Astrocyte of the spinal cord (primary cell): ENCODE data around the gene MATR3.

Experiments used
- DNase-seq: peaks from one replicate; pipeline ENCODE4 v3.0.0; 2011; ENCODE audit warnings: low read depth, low spot score
- H3K4me3 ChIP-seq: 2 replicates; pipeline ENCODE4 v1.5.1; 2011; ENCODE audit warnings: low read depth, mild to moderate bottlenecking, low read length, moderate library complexity
- CTCF ChIP-seq: IDR thresholded peaks from 2 replicates; pipeline ENCODE4 v1.5.1; 2012; ENCODE audit warnings: low read depth, mild to moderate bottlenecking, low read length, inconsistent platforms
- in situ Hi-C: cut with HindIII; loops from 2 replicates; pipeline ENCODE4 v1.10.0; 2017; ENCODE audit warnings: low sequenced_read_pairs

MATR3 gene

GRCh38 chr5:139272471-139273321 lies 20.8 kb upstream of the MATR3 start:
- in situ Hi-C loops: no loop called here

GRCh38 chr5:139273322-139273571 lies 20.3 kb upstream of the MATR3 start:
- H3K4me3 ChIP-seq: peak overlapping the region; percentile 80
- in situ Hi-C loops: no loop called here
- no peak for DNase-seq
- TF ChIP-seq CTCF: no peak

More at GRCh38 chr5:139272471-139273321, 20.8 kb upstream of the MATR3 start:
- DNase-seq: peak; percentile 32
- no peak for TF ChIP-seq CTCF
- H3K4me3 ChIP-seq: no peak overlapping the region

GRCh38 chr5:139273572-139274289 lies 19.8 kb upstream of the MATR3 start:
- no peak for TF ChIP-seq CTCF
- in situ Hi-C loops: no loop called here
- peak; percentile 85 for DNase-seq
- H3K4me3 ChIP-seq: peak overlapping the region; percentile 80

- H3K4me3 ChIP-seq: peak overlapping the region; percentile 16
- no peak for DNase-seq
- in situ Hi-C loops: no loop called here
- TF ChIP-seq CTCF: no peak
Observed at GRCh38 chr5:139275536-139275935, 18.0 kb upstream of the MATR3 start.

GRCh38 chr5:139275956-139276355 lies 17.6 kb upstream of the MATR3 start:
- no peak overlapping the region for H3K4me3 ChIP-seq
- TF ChIP-seq CTCF: no peak
- no peak for DNase-seq
- in situ Hi-C loops: no loop called here

GRCh38 chr5:139276426-139276825 lies 17.1 kb upstream of the MATR3 start:
- no peak overlapping the region for H3K4me3 ChIP-seq
- in situ Hi-C loops: no loop called here
- TF ChIP-seq CTCF: no peak
- no peak for DNase-seq
